GM12878 (cell line): ENCODE data around the gene EXO5. TPM values are rescaled to one million over a fixed set of nuclear protein-coding genes. Genes with fewer than 3 reads are reported as not detected.
A peak's percentile ranks its signal among the peaks of the same experiment; 100 is the strongest.

ENCODE experiments used
- BCL11A ChIP-seq: IDR thresholded peaks from 2 replicates; pipeline ENCODE4 v1.6.1; 2011; ENCODE audit warnings: low read depth, low read length
- CBFB ChIP-seq: IDR thresholded peaks from 2 replicates; pipeline ENCODE4 v1.6.1; 2016; ENCODE audit warnings: antibody characterized with exemption, low read depth
- CEBPB ChIP-seq, 2 experiments: fragments of 150-350 bp in 1 of 2; IDR thresholded peaks; 2 replicates each; pipeline ENCODE4 v1.6.1; 2012 to 2014; ENCODE audit warnings: low read depth in 2 of 2, low read length in 2 of 2, borderline replicate concordance in 1 of 2, inconsistent platforms in 1 of 2
- CHD1 ChIP-seq: IDR thresholded peaks from 2 replicates; pipeline ENCODE4 v1.6.1; 2012; ENCODE audit warnings: low read depth, low read length, improper control_type of control experiment
- CREB1 ChIP-seq: IDR thresholded peaks from 2 replicates; pipeline ENCODE4 v1.6.1; 2012; ENCODE audit warnings: low read depth, mild to moderate bottlenecking, inconsistent platforms
- CREM ChIP-seq: IDR thresholded peaks from 2 replicates; pipeline ENCODE4 v1.6.1; 2014; ENCODE audit warnings: antibody characterized with exemption, low read depth
- FOXM1 ChIP-seq: IDR thresholded peaks from 2 replicates; pipeline ENCODE4 v1.6.1; 2012; ENCODE audit warnings: low read depth, mild to moderate bottlenecking, inconsistent platforms, low read length, moderate library complexity
- GABPA ChIP-seq: IDR thresholded peaks from 2 replicates; pipeline ENCODE4 v1.6.1; 2014; ENCODE audit warnings: antibody characterized with exemption, low read depth, mild to moderate bottlenecking, inconsistent platforms
- HCFC1 ChIP-seq: fragments of 150-350 bp; IDR thresholded peaks from 2 replicates; pipeline ENCODE4 v1.6.1; 2014; ENCODE audit warnings: low read length
- HDAC2 ChIP-seq: fragments of 200-600 bp; sonication (generic); IDR thresholded peaks from 2 replicates; pipeline ENCODE4 v1.6.1; 2017
- HDAC6 ChIP-seq: fragments of 200-600 bp; sonication (generic); IDR thresholded peaks from one replicate; pipeline ENCODE4 v1.8.0; 2017; ENCODE audit warnings: antibody characterized with exemption; ENCODE audit not compliant: unreplicated experiment
- JUNB ChIP-seq: IDR thresholded peaks from 2 replicates; pipeline ENCODE4 v1.6.1; 2016; ENCODE audit warnings: antibody characterized with exemption, mild to moderate bottlenecking
- KAT2A ChIP-seq: conservative IDR thresholded peaks from 2 replicates; pipeline ENCODE4 v1.6.1; 2011; ENCODE audit warnings: low read depth, low read length; ENCODE audit not compliant: control insufficient read depth
- MXI1 ChIP-seq: fragments of 150-350 bp; IDR thresholded peaks from 2 replicates; pipeline ENCODE4 v1.6.1; 2011; ENCODE audit warnings: low read depth, mild to moderate bottlenecking, inconsistent platforms, low read length, improper control_type of control experiment
- MYB ChIP-seq: fragments of 150-350 bp; IDR thresholded peaks from 2 replicates; pipeline ENCODE4 v1.6.1; 2014; ENCODE audit warnings: mild to moderate bottlenecking, low read depth, low read length, borderline replicate concordance
- NFIC ChIP-seq: IDR thresholded peaks from 2 replicates; pipeline ENCODE4 v1.6.1; 2012; ENCODE audit warnings: low read depth, mild to moderate bottlenecking, inconsistent platforms, low read length, moderate library complexity
- NR2C1 ChIP-seq: fragments of 450-650 bp; IDR thresholded peaks from 2 replicates; pipeline ENCODE4 v1.6.1; 2017; ENCODE audit warnings: antibody characterized with exemption, mild to moderate bottlenecking, moderate library complexity
- NR2F1 ChIP-seq: fragments of 450-650 bp; conservative IDR thresholded peaks from 2 replicates; pipeline ENCODE4 v1.6.1; 2017; ENCODE audit warnings: mild to moderate bottlenecking
- NRF1 ChIP-seq: conservative IDR thresholded peaks from 2 replicates; pipeline ENCODE4 v1.6.1; 2011; ENCODE audit warnings: mild to moderate bottlenecking, low read depth, low read length, improper control_type of control experiment
- PAX5 ChIP-seq: IDR thresholded peaks from 2 replicates; pipeline ENCODE4 v1.6.1; 2011; ENCODE audit warnings: low read depth, low read length, borderline replicate concordance
- PML ChIP-seq: IDR thresholded peaks from 2 replicates; pipeline ENCODE4 v1.6.1; 2012; ENCODE audit warnings: low read length, inconsistent platforms
- POLR2AphosphoS5 ChIP-seq: IDR thresholded peaks from 2 replicates; pipeline ENCODE4 v1.6.1; 2011; ENCODE audit warnings: mild to moderate bottlenecking, low read length, inconsistent platforms
- RCOR1 ChIP-seq: conservative IDR thresholded peaks from 2 replicates; pipeline ENCODE4 v1.6.1; 2012; ENCODE audit warnings: low read depth, low read length, improper control_type of control experiment
- RUNX3 ChIP-seq: IDR thresholded peaks from 2 replicates; pipeline ENCODE4 v1.6.1; 2012; ENCODE audit warnings: low read length, inconsistent platforms
- SREBF1 ChIP-seq: IDR thresholded peaks from 2 replicates; pipeline ENCODE4 v1.6.1; 2012; ENCODE audit warnings: mild to moderate bottlenecking, low read length
- STAT1 ChIP-seq: fragments of 450-650 bp; conservative IDR thresholded peaks from 2 replicates; pipeline ENCODE4 v1.6.1; 2014; ENCODE audit warnings: antibody characterized with exemption, mild to moderate bottlenecking
- ZNF274 ChIP-seq: IDR thresholded peaks from one replicate; pipeline ENCODE4 v1.8.0; 2011; ENCODE audit not compliant: insufficient read length, insufficient read depth
- polyA plus RNA-seq, 11 experiments: library from polyadenylated mRNA; depleted of rRNA in 4 of 11; unstranded in 6 of 11; stranded (reverse) in 5 of 11; fragments of >200 nt; fragmentation: Nextera tagmentation in 4 of 11; fragmentation: Illumina TruSeq in 1 of 11; extraction: Ambion mirVana in 4 of 11; extraction: Trizol in 1 of 11; gene quantifications; 1 replicate in 1 of 11; 2 replicates in 10 of 11; pipeline versions ENCODE4 v1.2.1 to v1.2.3, GENCODE V29; 2011 to 2016; ENCODE audit warnings: inconsistent platforms in 2 of 11, missing spikeins in 2 of 11, low read depth in 1 of 11
- total RNA-seq, 4 experiments: library from RNA; depleted of rRNA in 3 of 4; stranded (reverse); fragments of >200 nt in 3 of 4; fragmentation: Illumina TruSeq in 1 of 4; extraction: Trizol in 1 of 4; gene quantifications; 2 replicates each; pipeline versions ENCODE4 v1.2.1 to v1.2.3, GENCODE V29; 2013 to 2021
- TF ChIP-seq, protein P1 (sequence below): IDR thresholded peaks from 2 replicates; pipeline ENCODE4 v1.6.1; 2012; ENCODE audit warnings: improper control_type of control experiment, low read depth, low read length; ENCODE audit not compliant: insufficient replicate concordance
- TF ChIP-seq, protein P2 (sequence below): IDR thresholded peaks from 2 replicates; pipeline ENCODE4 v1.6.1; 2011; ENCODE audit warnings: borderline replicate concordance, low read depth, mild to moderate bottlenecking, moderate library complexity, mixed read lengths, low read length; ENCODE audit not compliant: insufficient read depth; ENCODE audit errors: extremely low read length

EXO5 gene
- total and polyA plus RNA-seq, 10 of the 15 experiments (the other 5 are each of a cell fraction or from before 2014, with no cell fraction given), result 2.1 to 10.1 (median 8.5) TPM

DNA sequence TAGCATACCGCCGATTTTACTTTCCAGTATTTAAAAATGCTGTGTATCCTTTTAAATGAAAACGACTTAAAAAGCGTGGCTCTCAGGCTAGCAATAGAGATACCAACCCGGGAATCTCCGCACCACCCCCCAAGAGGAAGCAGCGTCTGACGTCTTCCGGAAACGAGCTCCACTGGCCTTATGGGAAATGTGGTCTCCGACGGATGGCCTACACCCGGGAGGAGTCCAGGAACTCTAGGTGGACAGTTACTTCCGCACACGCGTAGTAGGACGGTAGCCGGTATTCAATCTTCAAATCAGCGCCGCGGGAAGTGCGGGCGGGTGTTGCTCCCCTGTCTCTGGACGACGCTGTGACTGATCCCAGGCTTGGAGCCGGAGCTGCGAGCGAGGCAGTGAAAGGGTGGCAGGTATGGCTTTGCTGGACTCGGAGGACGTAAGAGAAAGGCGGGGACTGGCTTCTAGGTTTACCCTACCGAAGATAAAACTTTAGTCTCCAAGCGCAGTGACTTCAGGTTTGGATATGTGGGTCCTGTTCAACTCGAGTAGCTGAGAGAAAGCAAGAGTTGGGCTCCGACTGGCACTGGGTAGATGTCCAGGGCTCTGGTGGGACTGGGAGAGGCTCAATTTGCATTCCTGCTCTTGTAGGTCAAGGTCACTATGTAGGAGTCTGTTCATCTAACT is 23.0 kb downstream of the EXO5 start, which contains the start of gene ZNF684 (continued):
- TF ChIP-seq, protein P1, sequence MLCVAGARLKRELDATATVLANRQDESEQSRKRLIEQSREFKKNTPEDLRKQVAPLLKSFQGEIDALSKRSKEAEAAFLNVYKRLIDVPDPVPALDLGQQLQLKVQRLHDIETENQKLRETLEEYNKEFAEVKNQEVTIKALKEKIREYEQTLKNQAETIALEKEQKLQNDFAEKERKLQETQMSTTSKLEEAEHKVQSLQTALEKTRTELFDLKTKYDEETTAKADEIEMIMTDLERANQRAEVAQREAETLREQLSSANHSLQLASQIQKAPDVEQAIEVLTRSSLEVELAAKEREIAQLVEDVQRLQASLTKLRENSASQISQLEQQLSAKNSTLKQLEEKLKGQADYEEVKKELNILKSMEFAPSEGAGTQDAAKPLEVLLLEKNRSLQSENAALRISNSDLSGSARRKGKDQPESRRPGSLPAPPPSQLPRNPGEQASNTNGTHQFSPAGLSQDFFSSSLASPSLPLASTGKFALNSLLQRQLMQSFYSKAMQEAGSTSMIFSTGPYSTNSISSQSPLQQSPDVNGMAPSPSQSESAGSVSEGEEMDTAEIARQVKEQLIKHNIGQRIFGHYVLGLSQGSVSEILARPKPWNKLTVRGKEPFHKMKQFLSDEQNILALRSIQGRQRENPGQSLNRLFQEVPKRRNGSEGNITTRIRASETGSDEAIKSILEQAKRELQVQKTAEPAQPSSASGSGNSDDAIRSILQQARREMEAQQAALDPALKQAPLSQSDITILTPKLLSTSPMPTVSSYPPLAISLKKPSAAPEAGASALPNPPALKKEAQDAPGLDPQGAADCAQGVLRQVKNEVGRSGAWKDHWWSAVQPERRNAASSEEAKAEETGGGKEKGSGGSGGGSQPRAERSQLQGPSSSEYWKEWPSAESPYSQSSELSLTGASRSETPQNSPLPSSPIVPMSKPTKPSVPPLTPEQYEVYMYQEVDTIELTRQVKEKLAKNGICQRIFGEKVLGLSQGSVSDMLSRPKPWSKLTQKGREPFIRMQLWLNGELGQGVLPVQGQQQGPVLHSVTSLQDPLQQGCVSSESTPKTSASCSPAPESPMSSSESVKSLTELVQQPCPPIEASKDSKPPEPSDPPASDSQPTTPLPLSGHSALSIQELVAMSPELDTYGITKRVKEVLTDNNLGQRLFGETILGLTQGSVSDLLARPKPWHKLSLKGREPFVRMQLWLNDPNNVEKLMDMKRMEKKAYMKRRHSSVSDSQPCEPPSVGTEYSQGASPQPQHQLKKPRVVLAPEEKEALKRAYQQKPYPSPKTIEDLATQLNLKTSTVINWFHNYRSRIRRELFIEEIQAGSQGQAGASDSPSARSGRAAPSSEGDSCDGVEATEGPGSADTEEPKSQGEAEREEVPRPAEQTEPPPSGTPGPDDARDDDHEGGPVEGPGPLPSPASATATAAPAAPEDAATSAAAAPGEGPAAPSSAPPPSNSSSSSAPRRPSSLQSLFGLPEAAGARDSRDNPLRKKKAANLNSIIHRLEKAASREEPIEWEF, result no peak
- TF ChIP-seq ZNF274 (no peak), NR2C1 (no peak), NFIC (no peak), HCFC1 (peak; percentile 91), HDAC6 (no peak), NRF1 (no peak), STAT1 (no peak), CEBPB (IDR thresholded peaks at IDR 0.05; ENCODE audit: borderline replicate concordance in 1 of 2, low read depth in 2 of 2, low read length in 2 of 2) (no peak), CREB1 (peak; percentile 95), MYB (no peak), MXI1 (peak; percentile 85), JUNB (no peak), CHD1 (no peak), POLR2AphosphoS5 (peak; percentile 78), RCOR1 (peak; percentile 76; the same call in 1 of the 2 replicates), GABPA (peak; percentile 96), BCL11A (no peak), PAX5 (no peak), CBFB (0 out of 2 replicates have a peak, but pooled peaks have one; percentile 58), RUNX3 (peak; percentile 67), SREBF1 (0 out of 2 replicates have a peak, but pooled peaks have one; percentile 30), KAT2A (no peak), HDAC2 (no peak), NR2F1 (peak; percentile 53; the same call in 1 of the 2 replicates), PML (peak; percentile 91; the same call in 1 of the 2 replicates), CREM (peak; percentile 94), FOXM1 (no peak)
- TF ChIP-seq, protein P2, sequence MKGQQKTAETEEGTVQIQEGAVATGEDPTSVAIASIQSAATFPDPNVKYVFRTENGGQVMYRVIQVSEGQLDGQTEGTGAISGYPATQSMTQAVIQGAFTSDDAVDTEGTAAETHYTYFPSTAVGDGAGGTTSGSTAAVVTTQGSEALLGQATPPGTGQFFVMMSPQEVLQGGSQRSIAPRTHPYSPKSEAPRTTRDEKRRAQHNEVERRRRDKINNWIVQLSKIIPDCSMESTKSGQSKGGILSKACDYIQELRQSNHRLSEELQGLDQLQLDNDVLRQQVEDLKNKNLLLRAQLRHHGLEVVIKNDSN, result no peak
